GM12891 (cell line): Measurements from ENCODE around the gene C11orf21.

Source experiments
- PAX5 ChIP-seq: IDR thresholded peaks from 2 replicates; pipeline ENCODE4 v1.6.1; 2011; ENCODE audit warnings: low read length, moderate library complexity, mild to moderate bottlenecking; ENCODE audit not compliant: insufficient read depth, severe bottlenecking
- POLR2A ChIP-seq: IDR thresholded peaks from 2 replicates; pipeline ENCODE4 v1.6.1; 2011; ENCODE audit warnings: low read depth, low read length, control low read depth
- POLR2AphosphoS5 ChIP-seq: IDR thresholded peaks from 2 replicates; pipeline ENCODE4 v1.6.1; 2011; ENCODE audit warnings: low read depth, low read length, control low read depth
- SPI1 ChIP-seq: IDR thresholded peaks from 2 replicates; pipeline ENCODE4 v1.6.1; 2011; ENCODE audit warnings: low read depth, low read length, control low read depth
- TAF1 ChIP-seq: IDR thresholded peaks from 2 replicates; pipeline ENCODE4 v1.6.1; 2011; ENCODE audit warnings: low read depth, low read length, control low read depth

GRCh38 chr11:2325719-2326118 lies 24.0 kb upstream of the C11orf21 start:
- no peak for TF ChIP-seq POLR2A
- TF ChIP-seq PAX5, result no peak
- no peak for TF ChIP-seq POLR2AphosphoS5
- TF ChIP-seq SPI1, result no peak
- no peak for TF ChIP-seq TAF1
